Tibial nerve (tissue), 3 donors: Measurements from ENCODE around the gene TXNL1.

ENCODE experiments used
- POLR2A ChIP-seq, 2 donors: fragments of 450-650 bp; IDR thresholded peaks; one replicate each; pipeline ENCODE4 v1.6.1; 2017; ENCODE audit warnings: antibody characterized with exemption in 2 of 2, mild to moderate bottlenecking in 2 of 2, moderate library complexity in 2 of 2
- TF ChIP-seq, protein P1 (sequence below), 5 experiments: fragments of 200-600 bp in 3 of 5; fragments of 450-650 bp in 2 of 5; sonication (generic) in 3 of 5; IDR thresholded peaks; one replicate each; pipeline ENCODE4 v1.5.1; 2016 to 2019; ENCODE audit warnings: antibody characterized with exemption in 5 of 5, mild to moderate bottlenecking in 3 of 5, moderate library complexity in 2 of 5

DNA sequence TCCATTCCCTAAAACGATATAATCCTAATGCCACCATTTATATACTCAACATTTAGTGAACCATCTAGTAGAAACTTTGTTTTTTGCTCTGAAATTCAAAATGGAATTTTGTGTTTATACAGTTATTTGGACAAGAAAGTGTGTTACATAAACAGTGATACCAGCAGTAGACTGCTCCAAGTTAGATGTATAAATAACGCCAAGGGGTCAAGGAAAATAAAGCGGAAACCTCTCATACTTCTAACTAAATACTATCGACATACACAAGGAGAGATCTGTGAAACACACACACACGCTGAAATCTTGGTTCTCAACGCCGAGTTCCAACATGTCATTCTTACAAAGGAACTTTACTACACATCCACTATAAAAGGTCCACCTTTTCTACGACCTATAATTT, 1.2 kb downstream of the TXNL1 start:
- TF ChIP-seq, protein P1, sequence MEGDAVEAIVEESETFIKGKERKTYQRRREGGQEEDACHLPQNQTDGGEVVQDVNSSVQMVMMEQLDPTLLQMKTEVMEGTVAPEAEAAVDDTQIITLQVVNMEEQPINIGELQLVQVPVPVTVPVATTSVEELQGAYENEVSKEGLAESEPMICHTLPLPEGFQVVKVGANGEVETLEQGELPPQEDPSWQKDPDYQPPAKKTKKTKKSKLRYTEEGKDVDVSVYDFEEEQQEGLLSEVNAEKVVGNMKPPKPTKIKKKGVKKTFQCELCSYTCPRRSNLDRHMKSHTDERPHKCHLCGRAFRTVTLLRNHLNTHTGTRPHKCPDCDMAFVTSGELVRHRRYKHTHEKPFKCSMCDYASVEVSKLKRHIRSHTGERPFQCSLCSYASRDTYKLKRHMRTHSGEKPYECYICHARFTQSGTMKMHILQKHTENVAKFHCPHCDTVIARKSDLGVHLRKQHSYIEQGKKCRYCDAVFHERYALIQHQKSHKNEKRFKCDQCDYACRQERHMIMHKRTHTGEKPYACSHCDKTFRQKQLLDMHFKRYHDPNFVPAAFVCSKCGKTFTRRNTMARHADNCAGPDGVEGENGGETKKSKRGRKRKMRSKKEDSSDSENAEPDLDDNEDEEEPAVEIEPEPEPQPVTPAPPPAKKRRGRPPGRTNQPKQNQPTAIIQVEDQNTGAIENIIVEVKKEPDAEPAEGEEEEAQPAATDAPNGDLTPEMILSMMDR (IDR thresholded peaks at IDR 0.05): no peak
- no peak for TF ChIP-seq POLR2A (IDR thresholded peaks at IDR 0.05)
